Measurements from ENCODE around the gene PML.

PML gene

DNA sequence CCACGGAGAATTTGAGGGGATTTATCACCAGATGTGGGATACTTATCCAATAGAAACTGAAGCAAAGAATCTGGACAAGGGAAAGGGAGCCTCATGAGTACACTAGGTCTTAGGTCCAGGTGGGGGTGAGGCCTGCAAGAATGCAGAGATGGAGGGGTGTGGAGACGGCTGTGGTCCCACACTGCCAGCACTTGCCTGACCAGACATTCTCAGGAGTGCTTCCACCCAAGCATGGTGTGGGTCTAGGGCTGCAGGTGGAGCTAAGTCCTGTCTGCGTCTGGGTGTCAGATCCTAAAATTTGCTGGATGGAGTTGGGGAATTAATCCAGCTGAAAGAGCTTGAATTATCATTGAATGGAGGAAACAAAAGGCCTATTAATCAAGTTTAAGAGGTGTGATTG lies 14.4 kb downstream of the PML start:
- DNase-seq (ENCODE audit: low read depth), result no peak

DNA sequence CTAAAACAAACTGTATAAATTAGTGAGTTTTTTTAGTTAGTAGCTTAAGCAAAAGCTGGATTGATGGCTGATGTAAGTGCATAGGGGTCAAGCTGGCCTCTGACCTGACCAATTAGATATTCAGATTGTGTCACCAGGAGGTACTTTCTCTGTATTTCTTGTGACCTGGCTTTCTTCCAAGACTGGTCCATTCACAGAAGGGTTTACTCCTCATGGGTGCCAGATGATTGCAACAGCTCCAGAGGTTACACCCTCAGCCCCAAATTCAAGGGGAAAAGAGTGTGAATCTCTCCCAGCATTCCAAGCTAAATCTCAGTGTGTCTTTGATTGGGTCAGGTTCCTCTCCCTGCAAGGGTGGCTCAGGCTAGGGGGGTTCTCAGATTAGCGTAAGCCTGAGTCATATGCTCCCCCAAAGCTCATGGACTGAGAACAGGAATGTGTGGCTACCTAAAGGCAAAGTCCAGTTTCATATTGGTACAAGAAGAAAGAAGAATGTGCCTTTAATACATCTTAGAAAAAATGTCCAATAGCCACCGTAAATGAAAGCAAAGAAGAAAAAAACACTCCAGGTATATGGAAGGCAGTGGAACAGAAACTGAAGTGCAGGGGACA lies 16.5 kb downstream of the PML start:
- no peak for DNase-seq (ENCODE audit: low read depth)

DNA sequence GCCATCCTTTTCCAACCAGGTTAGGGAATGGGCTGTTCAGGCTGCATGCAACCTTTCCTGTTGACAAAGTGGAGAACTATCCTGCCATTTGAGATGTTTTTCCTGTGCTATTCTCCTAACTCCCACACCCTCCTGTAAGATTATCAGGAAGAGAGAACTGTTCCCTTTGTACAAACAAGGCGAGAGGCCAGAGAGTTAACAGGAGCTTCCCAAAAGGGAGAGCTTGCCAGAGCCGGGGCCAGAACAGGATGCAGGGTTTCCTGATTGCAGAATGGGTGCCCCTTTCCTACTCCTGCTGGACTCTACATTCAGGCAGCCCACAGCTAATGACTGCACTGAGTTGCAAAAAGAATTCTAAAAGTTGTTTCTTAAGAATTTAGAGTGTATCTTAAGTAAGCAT lies 17.1 kb downstream of the PML start:
- DNase-seq (ENCODE audit: low read depth), result no peak

- no peak for DNase-seq (ENCODE audit: low read depth)
Observed at GRCh38 chr15:74013374-74013894, 18.9 kb downstream of the PML start.

GRCh38 chr15:74019734-74020133 lies 25.2 kb downstream of the PML start:
- no peak for DNase-seq (ENCODE audit: low read depth)

DNA sequence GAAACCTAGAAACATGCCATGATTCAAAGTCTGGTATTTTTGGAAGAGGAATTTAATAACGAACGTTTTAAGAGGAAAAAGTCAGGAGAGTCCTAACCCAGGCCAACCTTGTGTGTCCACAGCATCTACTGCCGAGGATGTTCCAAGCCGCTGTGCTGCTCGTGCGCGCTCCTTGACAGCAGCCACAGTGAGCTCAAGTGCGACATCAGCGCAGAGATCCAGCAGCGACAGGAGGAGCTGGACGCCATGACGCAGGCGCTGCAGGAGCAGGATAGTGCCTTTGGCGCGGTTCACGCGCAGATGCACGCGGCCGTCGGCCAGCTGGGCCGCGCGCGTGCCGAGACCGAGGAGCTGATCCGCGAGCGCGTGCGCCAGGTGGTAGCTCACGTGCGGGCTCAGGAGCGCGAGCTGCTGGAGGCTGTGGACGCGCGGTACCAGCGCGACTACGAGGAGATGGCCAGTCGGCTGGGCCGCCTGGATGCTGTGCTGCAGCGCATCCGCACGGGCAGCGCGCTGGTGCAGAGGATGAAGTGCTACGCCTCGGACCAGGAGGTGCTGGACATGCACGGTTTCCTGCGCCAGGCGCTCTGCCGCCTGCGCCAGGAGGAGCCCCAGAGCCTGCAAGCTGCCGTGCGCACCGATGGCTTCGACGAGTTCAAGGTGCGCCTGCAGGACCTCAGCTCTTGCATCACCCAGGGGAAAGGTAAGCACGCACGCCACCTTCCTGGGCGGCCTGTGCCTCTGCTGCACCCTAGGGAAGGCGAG lies 28.4 kb downstream of the PML start:
- DNase-seq (ENCODE audit: low read depth), result no peak

DNA sequence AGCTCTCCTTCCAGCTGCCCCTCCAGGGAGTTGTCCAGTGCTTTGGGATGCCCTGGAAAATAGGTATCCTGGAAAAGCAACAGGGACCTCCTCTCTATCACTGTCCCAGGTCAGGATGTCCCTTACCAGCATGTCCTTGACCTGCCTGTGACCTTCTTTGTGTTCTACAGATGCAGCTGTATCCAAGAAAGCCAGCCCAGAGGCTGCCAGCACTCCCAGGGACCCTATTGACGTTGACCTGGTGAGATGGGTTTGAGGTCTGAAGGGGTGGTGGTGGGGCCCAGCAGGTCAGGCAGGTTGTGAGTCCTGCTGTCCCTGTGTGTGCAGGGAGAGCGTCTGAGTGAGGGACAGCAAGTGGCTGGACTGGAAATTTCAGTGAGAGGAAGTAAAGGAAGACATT lies 30.2 kb downstream of the PML start:
- DNase-seq (ENCODE audit: low read depth), result no peak

DNA sequence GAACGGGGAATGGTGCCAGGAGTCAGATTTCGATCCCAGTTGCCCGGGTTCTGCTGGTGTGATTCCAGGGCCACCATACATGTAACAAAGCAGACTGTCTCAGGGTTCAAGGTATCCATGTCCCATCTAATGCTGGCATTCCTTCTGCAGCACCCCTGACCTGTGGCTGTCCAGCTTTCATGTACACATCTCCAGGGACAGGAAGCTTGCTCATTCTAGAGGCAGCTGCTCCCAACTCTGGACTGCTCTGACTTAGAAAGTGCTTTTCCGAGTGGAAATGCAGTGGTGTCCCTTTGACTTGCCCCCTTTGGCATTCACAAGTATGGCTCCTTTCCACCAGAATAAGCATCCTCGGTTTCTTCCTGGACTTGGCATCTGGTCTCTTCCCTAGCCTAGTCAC lies 30.9 kb downstream of the PML start:
- DNase-seq (ENCODE audit: low read depth), result no peak

- DNase-seq (ENCODE audit: low read depth), result no peak
Observed at GRCh38 chr15:74027688-74028087, 33.2 kb downstream of the PML start.

DNA sequence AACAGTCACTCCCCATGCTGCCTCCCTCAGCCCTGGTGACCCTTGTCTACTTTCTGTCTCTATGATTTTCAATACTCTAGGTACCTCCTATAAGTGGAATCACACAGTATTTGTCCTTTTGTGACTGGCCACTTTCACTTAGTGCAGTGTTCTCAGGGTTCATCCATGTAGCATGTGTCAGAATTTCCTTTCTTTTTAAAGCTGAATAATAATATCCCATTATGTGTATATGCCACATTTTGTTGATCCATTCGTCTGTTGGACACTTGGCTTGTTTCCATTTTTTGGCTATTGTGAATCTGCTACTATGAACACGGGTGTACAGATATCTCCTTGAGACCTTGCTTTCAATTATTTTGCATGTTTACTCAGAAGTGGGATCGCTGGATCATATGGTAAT lies 34.1 kb downstream of the PML start:
- no peak for DNase-seq (ENCODE audit: low read depth)

DNA sequence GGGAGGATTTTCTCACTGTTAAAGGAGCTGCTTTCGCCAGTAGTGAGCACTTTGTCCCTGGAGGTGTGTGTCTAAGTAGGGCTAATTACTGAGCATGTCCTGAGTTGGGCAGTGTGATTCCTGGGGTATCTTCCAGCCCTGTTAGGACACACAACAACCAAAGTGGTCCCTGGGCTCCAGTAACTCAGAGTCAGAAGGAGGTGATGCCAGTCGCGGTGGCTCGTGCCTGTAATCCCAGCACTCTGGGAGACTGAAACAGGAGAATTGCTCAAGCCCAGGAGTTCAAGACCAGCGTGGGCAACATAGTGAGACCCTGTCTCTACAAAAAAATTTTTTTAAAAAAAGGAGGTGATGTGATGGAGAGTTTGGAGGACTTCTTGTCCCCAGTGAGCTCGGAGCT lies 37.5 kb downstream of the PML start:
- no peak for DNase-seq (ENCODE audit: low read depth)

GRCh38 chr15:74032606-74033561 lies 38.4 kb downstream of the PML start:
- peak; percentile 76 for DNase-seq (ENCODE audit: low read depth)

GRCh38 chr15:74034206-74034755 lies 39.8 kb downstream of the PML start:
- DNase-seq (ENCODE audit: low read depth), result no peak

DNA sequence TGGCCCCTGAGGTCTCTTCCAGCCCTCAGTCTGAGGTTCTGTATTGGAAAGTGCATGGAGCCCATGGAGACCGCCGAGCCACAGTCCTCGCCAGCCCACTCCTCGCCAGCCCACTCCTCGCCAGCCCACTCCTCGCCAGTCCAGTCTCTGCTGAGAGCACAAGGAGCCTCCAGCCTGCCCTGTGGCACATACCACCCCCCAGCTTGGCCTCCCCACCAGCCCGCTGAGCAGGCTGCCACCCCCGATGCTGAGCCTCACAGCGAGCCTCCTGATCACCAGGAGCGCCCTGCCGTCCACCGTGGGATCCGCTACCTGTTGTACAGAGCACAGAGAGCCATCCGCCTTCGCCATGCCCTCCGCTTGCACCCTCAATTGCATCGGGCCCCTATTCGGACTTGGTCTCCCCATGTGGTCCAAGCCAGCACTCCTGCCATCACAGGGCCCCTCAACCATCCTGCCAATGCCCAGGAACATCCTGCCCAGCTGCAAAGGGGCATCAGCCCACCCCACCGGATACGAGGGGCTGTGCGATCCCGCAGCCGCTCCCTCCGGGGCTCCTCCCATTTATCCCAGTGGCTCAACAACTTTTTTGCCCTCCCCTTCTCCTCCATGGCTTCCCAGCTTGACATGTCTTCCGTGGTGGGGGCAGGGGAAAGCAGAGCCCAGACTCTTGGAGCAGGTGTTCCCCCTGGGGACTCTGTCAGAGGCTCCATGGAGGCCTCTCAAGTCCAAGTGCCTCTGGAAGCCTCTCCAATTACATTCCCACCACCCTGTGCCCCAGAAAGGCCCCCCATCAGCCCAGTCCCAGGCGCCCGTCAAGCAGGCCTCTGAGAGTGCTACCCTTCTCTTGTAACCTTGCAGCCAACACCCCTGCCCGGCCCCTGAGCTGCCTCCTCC lies 40.9 kb downstream of the PML start:
- no peak for DNase-seq (ENCODE audit: low read depth)

DNA sequence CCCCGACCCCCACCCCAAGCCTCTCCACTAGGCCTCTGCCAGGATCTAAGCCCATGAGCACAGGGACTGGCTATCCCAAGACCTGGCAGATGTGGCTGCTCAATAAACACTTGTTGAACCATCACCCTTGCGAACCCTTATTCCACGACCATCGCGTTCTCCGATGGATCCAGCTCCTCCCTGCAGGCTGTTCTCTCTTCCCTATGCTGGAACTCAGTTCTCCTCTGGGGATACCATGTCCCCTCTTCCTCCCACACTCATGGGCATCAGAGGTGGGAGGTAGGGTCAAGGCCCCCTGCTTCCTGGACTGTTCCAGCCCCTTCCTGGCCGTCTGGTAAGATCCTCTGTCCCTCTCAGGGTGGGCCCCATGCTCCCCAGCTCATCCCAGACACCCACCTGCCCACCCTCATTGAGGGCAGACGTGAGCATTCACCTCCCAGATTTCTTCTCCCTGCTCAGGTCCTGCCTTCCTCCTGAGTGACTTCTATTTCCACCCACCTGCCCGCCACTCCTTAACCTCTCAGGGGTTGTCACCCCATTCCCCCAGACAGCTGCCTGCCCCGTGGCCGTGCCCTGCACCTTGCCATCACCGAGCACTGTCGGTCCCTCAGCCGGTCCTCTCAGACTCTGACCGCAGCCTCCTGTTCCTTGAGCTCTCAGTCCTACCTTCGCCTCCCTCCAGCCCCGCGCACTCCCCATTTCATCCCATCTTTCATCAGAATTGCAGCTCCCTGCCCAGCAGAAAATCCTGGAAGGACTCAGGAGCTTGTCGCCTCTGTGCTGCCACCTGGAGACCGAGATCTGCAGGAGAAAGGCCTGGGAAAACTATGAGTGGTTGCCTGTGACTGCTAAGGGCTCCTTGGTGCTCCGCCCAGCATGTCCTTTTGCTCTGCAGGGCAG lies 42.0 kb downstream of the PML start:
- DNase-seq (ENCODE audit: low read depth), result no peak

- no peak for DNase-seq (ENCODE audit: low read depth)
Observed at GRCh38 chr15:74037171-74038117, 42.9 kb downstream of the PML start.

- no peak for DNase-seq (ENCODE audit: low read depth)
Observed at GRCh38 chr15:74038707-74039655, 44.5 kb downstream of the PML start.

DNA sequence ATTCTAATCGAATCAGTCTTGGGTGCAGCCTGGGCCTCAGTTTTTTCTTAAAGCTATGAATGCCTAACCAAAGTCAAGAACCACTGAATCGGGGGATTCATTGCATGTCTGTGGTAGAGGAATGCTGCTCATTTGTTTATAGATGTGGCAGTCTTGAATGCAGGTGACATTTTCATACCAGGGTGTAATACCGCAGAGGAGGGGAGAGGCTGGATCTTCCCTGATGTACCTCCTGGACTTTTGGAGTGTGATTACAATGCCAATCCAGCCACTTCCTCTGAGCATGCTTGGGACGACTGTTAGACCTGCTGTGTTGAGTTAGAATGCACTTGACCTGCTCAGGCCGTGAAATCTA lies 45.1 kb downstream of the PML start:
- no peak for DNase-seq (ENCODE audit: low read depth)
